HepG2 (cell line): ENCODE measurements around the gene CELSR3. TPM values are rescaled to one million over a fixed set of nuclear protein-coding genes. Genes with fewer than 3 reads are reported as not detected.

ENCODE experiments used
- ATAC-seq: fragments of 200-7000 bp; cut with Tn5 transposase; 3 replicates; pipeline ENCODE4 v1.9.1; 2020; ENCODE audit warnings: mild to moderate bottlenecking, moderate library complexity
- BruUV-seq: library from RNA; stranded (reverse); fragments of 400-500 nt; replicated peaks from 2 replicates; lab custom pipeline; 2021; lab: Mats Ljungman, UMichigan
- CTCF ChIA-PET: fragments of 300-600 bp; formaldehyde crosslinking; extraction: SDS; loops from one replicate; lab custom pipeline; 2021; ENCODE audit warnings: low total read pairs, inconsistent platforms, low intra/inter-chr PET ratio; lab: Yijun Ruan, JAX
- POLR2A ChIA-PET: fragments of 350-600 bp; sonication (Branson Sonifier 250); formaldehyde crosslinking; loops from one replicate; lab custom pipeline; 2020; ENCODE audit warnings: antibody characterized with exemption, inconsistent platforms; lab: Yijun Ruan, JAX
- DNase-seq: peaks from one replicate; pipeline ENCODE4 v3.0.0-alpha.2; 2015; ENCODE audit warnings: low spot score
- FAIRE-seq: peaks from 3 replicates; lab custom pipeline; 2011; peaks lifted over from hg19 to GRCh38; lab: Jason Lieb, UNC
- H2AFZ ChIP-seq: one replicate; pipeline ENCODE4 v1.6.1; 2011; ENCODE audit warnings: low read length, inconsistent platforms
- H3K27ac ChIP-seq: fragments of 300-600 bp; 3 replicates; pipeline ENCODE4 v1.8.0; 2011; ENCODE audit warnings: mixed run types, mild to moderate bottlenecking, mixed read lengths, low read length, inconsistent platforms; ENCODE audit not compliant: insufficient read depth; ENCODE audit errors: extremely low read length
- H3K27me3 ChIP-seq, 2 experiments: fragments of 200-600 bp in 1 of 2; 2 replicates in 1 of 2; 3 replicates in 1 of 2; pipeline versions ENCODE4 v1.6.0 to v1.8.0; 2011; ENCODE audit warnings: low read length in 2 of 2, mild to moderate bottlenecking in 2 of 2, moderate library complexity in 2 of 2, inconsistent platforms in 1 of 2; ENCODE audit not compliant: insufficient read depth in 2 of 2, control insufficient read depth in 1 of 2
- H3K36me3 ChIP-seq, 2 experiments: fragments of 200-600 bp in 1 of 2; replicated peaks in 1 of 2; 2 replicates in 1 of 2; 3 replicates in 1 of 2; pipeline versions ENCODE4 v1.5.1 to v1.8.0; 2011; ENCODE audit warnings: low read length in 2 of 2, inconsistent platforms in 1 of 2; ENCODE audit not compliant: insufficient read depth in 2 of 2, control insufficient read depth in 1 of 2
- H3K4me1 ChIP-seq: 2 replicates; pipeline ENCODE4 v1.5.1; 2012; ENCODE audit warnings: low read length, inconsistent platforms; ENCODE audit not compliant: insufficient read depth
- H3K4me2 ChIP-seq: 2 replicates; pipeline ENCODE4 v1.6.0; 2011; ENCODE audit warnings: low read depth, low read length, inconsistent platforms
- H3K4me3 ChIP-seq, 3 experiments: fragments of 200-600 bp in 1 of 3; sonication (generic), shearing (Covaris generic) in 1 of 3; replicated peaks in 1 of 3; 2 replicates each; pipeline ENCODE4 v1.5.1; 2011 to 2016; ENCODE audit warnings: low read length in 3 of 3, inconsistent platforms in 2 of 3, low read depth in 2 of 3, mild to moderate bottlenecking in 2 of 3, control low read depth in 1 of 3, mixed read lengths in 1 of 3; ENCODE audit not compliant: insufficient read depth in 1 of 3
- H3K79me2 ChIP-seq: one replicate; pipeline ENCODE4 v1.6.1; 2011; ENCODE audit warnings: low read length, inconsistent platforms; ENCODE audit not compliant: insufficient read depth
- H3K9ac ChIP-seq: 2 replicates; pipeline ENCODE4 v1.6.0; 2011; ENCODE audit warnings: mild to moderate bottlenecking, low read depth, low read length, inconsistent platforms; ENCODE audit not compliant: insufficient read depth
- H3K9me3 ChIP-seq: 2 replicates; pipeline ENCODE4 v1.5.1; 2012; ENCODE audit warnings: mild to moderate bottlenecking, low read length
- H4K20me1 ChIP-seq: 2 replicates; pipeline ENCODE4 v1.6.0; 2011; ENCODE audit warnings: inconsistent platforms, mild to moderate bottlenecking, low read length, moderate library complexity; ENCODE audit not compliant: insufficient read depth
- HOXA5 ChIP-seq: sonication (generic); formaldehyde crosslinking; IDR thresholded peaks from 2 replicates; pipeline ENCODE4 v1.4.0; 2020; ENCODE audit warnings: missing genetic modification reagents
- PPARG ChIP-seq: conservative IDR thresholded peaks from 2 replicates; pipeline ENCODE4 v1.6.1; 2016; ENCODE audit warnings: missing biosample characterization, missing genetic modification reagents
- RFX5 ChIP-seq: IDR thresholded peaks from 2 replicates; pipeline ENCODE4 v1.6.1; 2011; ENCODE audit warnings: low read depth, low read length, improper control_type of control experiment
- SP1 ChIP-seq, 2 experiments: fragments of 450-650 bp in 1 of 2; sonication (generic) in 1 of 2; formaldehyde crosslinking in 1 of 2; IDR thresholded peaks; 2 replicates each; pipeline versions ENCODE4 v1.4.0 to v1.6.1; 2016 to 2020; ENCODE audit warnings: missing genetic modification reagents in 1 of 2
- SP4 ChIP-seq: sonication (generic); formaldehyde crosslinking; IDR thresholded peaks from 2 replicates; pipeline ENCODE4 v1.8.1; 2023; ENCODE audit warnings: mild to moderate bottlenecking, missing genetic modification reagents
- ZFP62 ChIP-seq: sonication (generic); formaldehyde crosslinking; IDR thresholded peaks from 2 replicates; pipeline ENCODE4 v1.4.0; 2020; ENCODE audit warnings: missing genetic modification reagents
- ZNF329 ChIP-seq: sonication (generic); formaldehyde crosslinking; IDR thresholded peaks from 2 replicates; pipeline ENCODE4 v1.9.0; 2021; ENCODE audit warnings: low read depth, mild to moderate bottlenecking, missing genetic modification reagents
- ZNF75D ChIP-seq: sonication (generic); formaldehyde crosslinking; IDR thresholded peaks from 2 replicates; pipeline ENCODE4 v1.8.1; 2023; ENCODE audit warnings: missing genetic modification reagents, mild to moderate bottlenecking, borderline replicate concordance
- ZNF781 ChIP-seq: sonication (generic); formaldehyde crosslinking; IDR thresholded peaks from 2 replicates; pipeline ENCODE4 v1.5.1; 2020; ENCODE audit warnings: borderline replicate concordance, mild to moderate bottlenecking, missing genetic modification reagents; ENCODE audit errors: not compliant biosample characterization
- WGBS: methylation state at CpG from one replicate; pipeline ENCODE4 v1.1.6; 2017; ENCODE audit warnings: low lambda C conversion rate; 5-methylcytosine and 5-hydroxymethylcytosine counted together
- in situ Hi-C: cut with HindIII; loops from 2 replicates; pipeline ENCODE4 v1.10.0; 2017; ENCODE audit warnings: low pct_unique_long_range_greater_than_20kb; ENCODE audit not compliant: extremely low pct_ligation_motif_present
- intact Hi-C: fragments of 100-400 bp; cut with micrococcal nuclease; formaldehyde crosslinking; loops from one replicate; pipeline ENCODE4 v1.10.0; 2022; ENCODE audit not compliant: unreplicated experiment
- polyA plus RNA-seq, 8 experiments: library from polyadenylated mRNA; depleted of rRNA in 3 of 8; stranded (reverse) in 7 of 8; unstranded in 1 of 8; fragments of >200 nt; fragmentation: Illumina TruSeq in 4 of 8; extraction: Trizol in 4 of 8; gene quantifications; 2 replicates each; pipeline versions ENCODE4 v1.2.1 to v1.2.3, GENCODE V29; 2011 to 2016; ENCODE audit warnings: low read depth in 4 of 8, missing spikeins in 1 of 8, mixed read lengths in 1 of 8; ENCODE audit not compliant: insufficient read depth in 1 of 8
- total RNA-seq, 5 experiments: library from RNA; depleted of rRNA; stranded (reverse); fragments of >200 nt; fragmentation: Illumina TruSeq; extraction: Trizol; gene quantifications; 2 replicates each; pipeline ENCODE4 v1.2.3, GENCODE V29; 2016; ENCODE audit warnings: low read depth in 1 of 5
- TF ChIP-seq, protein P1 (sequence below): sonication (generic); formaldehyde crosslinking; IDR thresholded peaks from 2 replicates; pipeline ENCODE4 v1.5.0; 2020; ENCODE audit warnings: mild to moderate bottlenecking, missing genetic modification reagents

The CELSR3 gene
- total and polyA plus RNA-seq, 2 of the 13 experiments (the other 11 are each of a cell fraction or from before 2014, with no cell fraction given) = 5.4 to 6.7 TPM

DNA sequence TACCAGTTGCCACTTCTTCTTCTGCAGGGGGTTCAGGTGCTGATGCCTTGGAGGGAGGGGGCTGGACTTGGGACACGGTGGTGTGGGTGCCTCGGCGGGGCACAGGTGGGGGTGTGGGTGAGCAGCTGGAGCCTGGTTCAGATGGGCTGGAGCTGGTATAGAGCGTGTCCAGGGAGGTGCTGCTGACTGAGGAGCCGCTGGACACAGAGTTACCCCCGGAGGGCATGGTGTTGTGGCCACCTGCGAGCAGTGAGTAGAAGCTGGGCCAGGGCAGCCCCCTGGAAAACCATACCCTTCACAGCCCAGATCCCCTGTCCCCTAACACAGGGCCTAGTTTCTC lies 18.8 kb upstream of the CELSR3 start:
- Histone ChIP-seq H3K36me3 (peaks cover 39 to 63% of the 10 kb centered on the region in 2 experiments), H3K9me3 (no peaks in the 10 kb centered on the region), H3K27ac (no peak overlapping the region), H4K20me1 (0 out of 2 replicates have a peak, but pooled peaks cover 4% of the 10 kb centered on the region), H3K4me1 (peaks cover 24% of the 10 kb centered on the region), H3K27me3 (no peaks in the 10 kb centered on the region; a peak in 1 of 5 replicates), H3K4me2 (no peak overlapping the region), H3K4me3 (no peak overlapping the region), H3K9ac (no peak overlapping the region), H3K79me2 (peaks cover 25% of the 10 kb centered on the region), H2AFZ (no peak overlapping the region)
- TF ChIP-seq, protein P1, sequence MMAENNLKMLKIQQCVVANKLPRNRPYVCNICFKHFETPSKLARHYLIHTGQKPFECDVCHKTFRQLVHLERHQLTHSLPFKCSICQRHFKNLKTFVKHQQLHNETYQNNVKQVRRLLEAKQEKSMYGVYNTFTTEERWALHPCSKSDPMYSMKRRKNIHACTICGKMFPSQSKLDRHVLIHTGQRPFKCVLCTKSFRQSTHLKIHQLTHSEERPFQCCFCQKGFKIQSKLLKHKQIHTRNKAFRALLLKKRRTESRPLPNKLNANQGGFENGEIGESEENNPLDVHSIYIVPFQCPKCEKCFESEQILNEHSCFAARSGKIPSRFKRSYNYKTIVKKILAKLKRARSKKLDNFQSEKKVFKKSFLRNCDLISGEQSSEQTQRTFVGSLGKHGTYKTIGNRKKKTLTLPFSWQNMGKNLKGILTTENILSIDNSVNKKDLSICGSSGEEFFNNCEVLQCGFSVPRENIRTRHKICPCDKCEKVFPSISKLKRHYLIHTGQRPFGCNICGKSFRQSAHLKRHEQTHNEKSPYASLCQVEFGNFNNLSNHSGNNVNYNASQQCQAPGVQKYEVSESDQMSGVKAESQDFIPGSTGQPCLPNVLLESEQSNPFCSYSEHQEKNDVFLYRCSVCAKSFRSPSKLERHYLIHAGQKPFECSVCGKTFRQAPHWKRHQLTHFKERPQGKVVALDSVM (CRISPR knock-in tag) = no peak
- TF ChIP-seq ZNF781 (CRISPR knock-in tag) (no peak), ZNF329 (CRISPR knock-in tag) (no peak), SP4 (no peak), ZFP62 (CRISPR knock-in tag) (no peak), RFX5 (no peak), HOXA5 (CRISPR knock-in tag) (no peak), SP1 (IDR thresholded peaks at IDR 0.05) (no peak), SP1 (CRISPR knock-in tag; IDR thresholded peaks at IDR 0.05) (no peak), ZNF75D (CRISPR knock-in tag) (no peak), PPARG (CRISPR knock-in tag) (no peak)
- intact Hi-C loops (no loop called here), in situ Hi-C loops (no loop called here)
- WGBS = 100% methylated on average over 6 of the region's 7 CpGs
- POLR2A ChIA-PET = interaction anchor here (0.9 kb wide), 1 partner anchor 18 kb away, joined by 3 read pairs; no protein-coding TSS in a partner anchor
- BruUV-seq = no TSS peak
- no peak for DNase-seq
- ATAC-seq = no peak
- CTCF ChIA-PET = no interaction called here
- no peak for FAIRE-seq
